Heart right ventricle (tissue), 16 donors: ENCODE results near the gene JAG1. TPM values are rescaled to one million over a fixed set of nuclear protein-coding genes. Genes with fewer than 3 reads are reported as not detected.

ENCODE experiments used
- ATAC-seq, 8 donors: fragments of 200-7000 bp; cut with Tn5 transposase; one replicate each; pipeline ENCODE4 v1.9.1; 2020; ENCODE audit warnings: mild to moderate bottlenecking in 8 of 8, moderate library complexity in 8 of 8, moderate number of reproducible peaks in 1 of 8
- DNase-seq, 2 donors: peaks; one replicate each; pipeline ENCODE4 v3.0.0-alpha.2; 2020
- H3K27ac ChIP-seq, 10 donors: fragments of 200-600 bp; sonication (generic) in 2 of 10; one replicate each; pipeline versions ENCODE4 v1.5.0 to v1.8.0; 2020 to 2022; ENCODE audit warnings: mild to moderate bottlenecking in 3 of 10
- H3K27me3 ChIP-seq, 7 donors: fragments of 200-600 bp; one replicate each; pipeline ENCODE4 v1.8.0; 2021 to 2022; ENCODE audit warnings: mild to moderate bottlenecking in 2 of 7
- H3K36me3 ChIP-seq, 9 donors: fragments of 200-600 bp; sonication (generic) in 1 of 9; one replicate each; pipeline versions ENCODE4 v1.5.0 to v1.8.0; 2020 to 2022; ENCODE audit warnings: mild to moderate bottlenecking in 2 of 9
- H3K4me1 ChIP-seq, 9 donors: fragments of 200-600 bp; sonication (generic) in 1 of 9; one replicate each; pipeline versions ENCODE4 v1.5.0 to v1.8.0; 2020 to 2022; ENCODE audit warnings: mild to moderate bottlenecking in 4 of 9
- H3K4me3 ChIP-seq, 10 donors: fragments of 200-600 bp; sonication (generic) in 2 of 10; one replicate each; pipeline versions ENCODE4 v1.5.0 to v1.8.0; 2020 to 2022; ENCODE audit warnings: mild to moderate bottlenecking in 7 of 10, moderate library complexity in 2 of 10
- H3K9me3 ChIP-seq, 11 donors: fragments of 200-600 bp in 10 of 11; sonication (generic) in 2 of 11; one replicate each; pipeline versions ENCODE4 v1.5.0 to v1.8.0; 2013 to 2022; ENCODE audit warnings: mild to moderate bottlenecking in 2 of 11, control low read depth in 1 of 11, moderate library complexity in 1 of 11
- WGBS, 2 donors: extraction: QIAGEN DNeasy Blood & Tissue Kit; methylation state at CpG; one replicate each; pipeline ENCODE4 v1.1.7; 2013; ENCODE audit warnings: inconsistent platforms in 1 of 2; 5-methylcytosine and 5-hydroxymethylcytosine counted together
- intact Hi-C, 10 donors: fragments of 100-400 bp; cut with DNase I; formaldehyde crosslinking; loops; one replicate each; pipeline versions ENCODE4 v1.11.1 to v1.14.2; 2022
- polyA plus RNA-seq, 2 donors: library from polyadenylated mRNA; stranded (reverse); fragments of 200-250 nt; gene quantifications; one replicate each; pipeline ENCODE4 v1.2.3, GENCODE V29; 2013
- total RNA-seq, 10 donors: library from RNA; stranded (reverse); fragmentation: NEBNext Ultra II Directional in 3 of 10; extraction: Animal tissue kit (Norgen Biotek cat#: 25700) in 3 of 10; gene quantifications; one replicate each; pipeline versions ENCODE4 v1.2.1 to v1.2.4, GENCODE V29; 2021 to 2023
- TF ChIP-seq, protein P1 (sequence below), 9 donors: fragments of 200-600 bp; sonication (generic) in 2 of 9; IDR thresholded peaks; one replicate each; pipeline versions ENCODE4 v1.5.0 to v1.8.0; 2021 to 2022; ENCODE audit warnings: antibody characterized with exemption in 9 of 9, mild to moderate bottlenecking in 5 of 9, moderate library complexity in 1 of 9
- donor health status: Arrhythmogenic right ventricular cardiomyopathy.
- donor health status: ischemic (EF 13 %, LVEDD 7.1; RV severe dilation, severe dysfunction).
- donor health status: healthy with polysubstance abuse.
- donor health status: DM: no; HTN: yes; CAD: no.
- donor health status: DM: no; HTN: no; CAD: no.
- donor health status: ischemic (EF 25% LVEDD 6.9; RV normal size, moderate dysfunction).
- donor health status: ischemic (EF 25% LVEDD 5.7; RV mildly dilated, moderate dysfunction).
- donor health status: healthy.
- donor health status: DM: yes; HTN: yes; CAD: no.
- donor health status: Ischemic cardiomyopathy.
- donor health status: ischemic (EF 35%, LVEDD 5.7; RV mildly dilated, moderate dysfunction).
- donor health status: nonischemic (EF 11% LVEDD 7.7; RV severe dilation, severe dysfunction).
- donor health status: DM: yes; HTN: yes; CAD: no.
- donor health status: PGD.
- donor health status: ischemic (EF 29% LVEDD 5.4; RV normal size, mild dysfunction).
- donor health status: nonischemic (EF 23%, LVEDD 6.1; RV moderate dilation, normal function).

Gene JAG1
- total and polyA plus RNA-seq, 12 donors: 11.1 to 38.2 (median 25.5) TPM

DNA sequence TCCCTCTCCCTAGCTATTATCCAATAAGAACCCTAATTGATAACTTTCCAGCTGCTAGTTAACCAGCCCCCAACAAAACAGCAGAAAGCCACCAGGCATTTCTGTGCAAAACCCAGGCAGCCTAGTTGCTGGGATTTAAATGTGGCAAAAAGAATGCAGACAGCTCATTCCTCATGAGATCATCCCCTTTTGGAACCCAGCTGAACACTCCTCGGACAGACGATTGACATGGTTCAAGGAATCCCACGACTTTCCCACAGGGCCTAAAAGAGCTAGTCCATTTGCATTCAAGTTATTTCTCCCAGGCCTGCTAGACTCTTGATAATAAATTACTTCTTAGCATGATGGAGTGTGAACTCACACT, 24.0 kb downstream of the JAG1 start:
- peaks cover 0 to 100% (median 59%) of the 10 kb centered on the region in 9 donors for H3K36me3 ChIP-seq
- DNase-seq: no peak
- H3K27me3 ChIP-seq: no peaks in the 10 kb centered on the region
- H3K4me1 ChIP-seq: peaks cover 21 to 94% (median 57%) of the 10 kb centered on the region in 9 donors
- 60 to 67% methylated on average over 3 of the region's 3 CpGs for WGBS, 2 donors
- ATAC-seq: no peak
- intact Hi-C loops: loop anchor here in 4 of 10 donors (5.0 to 10.0 kb wide), 4 partner anchors 97 to 625 kb away; no protein-coding TSS in a partner anchor
- TF ChIP-seq, protein P1, sequence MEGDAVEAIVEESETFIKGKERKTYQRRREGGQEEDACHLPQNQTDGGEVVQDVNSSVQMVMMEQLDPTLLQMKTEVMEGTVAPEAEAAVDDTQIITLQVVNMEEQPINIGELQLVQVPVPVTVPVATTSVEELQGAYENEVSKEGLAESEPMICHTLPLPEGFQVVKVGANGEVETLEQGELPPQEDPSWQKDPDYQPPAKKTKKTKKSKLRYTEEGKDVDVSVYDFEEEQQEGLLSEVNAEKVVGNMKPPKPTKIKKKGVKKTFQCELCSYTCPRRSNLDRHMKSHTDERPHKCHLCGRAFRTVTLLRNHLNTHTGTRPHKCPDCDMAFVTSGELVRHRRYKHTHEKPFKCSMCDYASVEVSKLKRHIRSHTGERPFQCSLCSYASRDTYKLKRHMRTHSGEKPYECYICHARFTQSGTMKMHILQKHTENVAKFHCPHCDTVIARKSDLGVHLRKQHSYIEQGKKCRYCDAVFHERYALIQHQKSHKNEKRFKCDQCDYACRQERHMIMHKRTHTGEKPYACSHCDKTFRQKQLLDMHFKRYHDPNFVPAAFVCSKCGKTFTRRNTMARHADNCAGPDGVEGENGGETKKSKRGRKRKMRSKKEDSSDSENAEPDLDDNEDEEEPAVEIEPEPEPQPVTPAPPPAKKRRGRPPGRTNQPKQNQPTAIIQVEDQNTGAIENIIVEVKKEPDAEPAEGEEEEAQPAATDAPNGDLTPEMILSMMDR (IDR thresholded peaks at IDR 0.05): no peak
- H3K4me3 ChIP-seq: no peak overlapping the region
- peak overlapping the region in 8 of 10 donors; percentile 3 to 84 (median 42) for H3K27ac ChIP-seq
- no peaks in the 10 kb centered on the region for H3K9me3 ChIP-seq

DNA sequence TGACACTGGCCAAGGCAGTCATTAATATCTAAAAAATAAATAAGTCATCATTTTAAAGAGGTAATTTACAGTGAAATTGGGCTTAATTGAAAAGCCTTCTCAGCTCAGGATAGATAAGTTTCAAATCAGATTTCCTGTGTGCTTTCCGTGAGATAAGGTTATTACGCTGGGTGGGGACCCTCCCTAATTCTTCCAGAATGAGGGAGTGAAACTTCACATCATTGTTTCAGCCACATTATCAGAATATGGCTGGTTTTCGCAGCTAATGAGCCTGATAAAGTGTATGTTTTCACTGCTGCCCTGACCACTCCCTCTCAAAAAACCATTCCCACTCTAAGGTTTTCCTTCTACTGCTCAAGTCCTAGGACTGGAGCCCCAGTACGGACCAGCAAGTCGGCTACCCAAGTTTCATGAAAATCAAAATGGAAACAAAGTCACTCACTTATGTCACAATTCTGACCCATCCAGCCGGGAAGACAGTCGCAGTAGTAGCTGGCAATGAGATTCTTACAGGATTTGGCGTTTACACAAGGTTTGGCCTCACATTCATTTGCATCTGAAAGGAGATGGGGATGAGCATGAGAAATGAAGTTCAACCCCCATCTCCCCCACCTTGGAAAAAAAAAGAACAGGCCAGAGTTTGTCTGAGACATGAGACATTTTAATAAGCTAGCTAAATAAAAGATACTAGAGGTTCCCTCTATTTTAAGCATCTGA, 24.6 kb downstream of the JAG1 start:
- intact Hi-C loops: loop anchor here in 1 of 10 donors (10.0 kb wide), 1 partner anchor 184 kb away; no protein-coding TSS in a partner anchor
- ATAC-seq (no peak), DNase-seq (no peak)
- Histone ChIP-seq H3K9me3 (no peaks in the 10 kb centered on the region), H3K27me3 (no peaks in the 10 kb centered on the region), H3K4me1 (peaks cover 16 to 94% (median 52%) of the 10 kb centered on the region in 9 donors), H3K4me3 (no peak overlapping the region), H3K36me3 (peaks cover 0 to 100% (median 62%) of the 10 kb centered on the region in 9 donors), H3K27ac (peak overlapping the region in 7 of 10 donors; percentile 16 to 84 (median 34))
- TF ChIP-seq, protein P1 (IDR thresholded peaks at IDR 0.05): no peak
- WGBS, 2 donors: 77 to 90% methylated on average over 8 of the region's 8 CpGs

DNA sequence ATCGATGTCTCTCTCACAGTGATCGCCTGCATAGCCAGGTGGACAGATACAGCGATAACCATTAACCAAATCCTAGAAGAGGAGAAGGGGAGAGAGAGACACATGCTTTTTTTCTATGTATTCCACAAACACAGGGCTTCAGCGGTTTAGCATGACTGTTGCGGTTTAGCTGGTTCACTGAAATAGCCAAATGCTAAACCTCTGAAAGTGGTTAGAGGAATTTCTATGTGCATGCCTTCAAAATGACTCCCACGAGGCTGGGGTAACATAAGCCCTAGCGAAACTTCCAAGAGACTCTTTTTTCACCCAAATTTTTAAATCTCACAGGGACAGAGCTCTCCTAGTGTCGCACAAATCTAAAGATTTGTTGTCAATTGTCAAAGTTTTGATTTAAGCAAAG, 25.1 kb downstream of the JAG1 start:
- Histone ChIP-seq H3K27ac (peak overlapping the region in 5 of 10 donors; percentile 20 to 84 (median 34)), H3K9me3 (no peaks in the 10 kb centered on the region), H3K4me1 (peaks cover 13 to 90% (median 46%) of the 10 kb centered on the region in 9 donors), H3K36me3 (peaks cover 0 to 100% (median 66%) of the 10 kb centered on the region in 9 donors), H3K4me3 (no peak overlapping the region), H3K27me3 (no peaks in the 10 kb centered on the region)
- 86 to 92% methylated on average over 8 of the region's 8 CpGs for WGBS, 2 donors
- TF ChIP-seq, protein P1 (IDR thresholded peaks at IDR 0.05): no peak
- no peak for DNase-seq
- intact Hi-C loops: loop anchor here in 1 of 10 donors (10.0 kb wide), 1 partner anchor 184 kb away; no protein-coding TSS in a partner anchor
- no peak for ATAC-seq

DNA sequence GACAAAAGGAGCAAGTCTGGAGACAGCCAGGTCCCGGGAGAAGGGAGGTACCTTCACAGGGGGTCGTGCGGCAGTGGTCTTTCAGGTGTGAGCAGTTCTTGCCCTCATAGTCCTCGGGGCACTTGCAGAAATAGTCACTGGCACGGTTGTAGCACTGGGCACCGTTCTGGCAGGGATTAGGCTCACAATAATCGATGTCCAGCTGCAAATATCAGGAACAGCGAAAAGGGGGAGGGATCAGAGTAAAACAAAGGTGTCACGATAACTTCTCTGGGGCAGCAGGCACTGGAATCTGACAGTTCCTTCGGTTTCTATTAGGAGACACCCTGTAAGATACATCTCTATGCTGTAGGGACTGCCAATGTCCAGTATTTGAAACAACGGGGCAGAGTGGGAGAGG, 25.9 kb downstream of the JAG1 start:
- peaks cover 0 to 100% (median 74%) of the 10 kb centered on the region in 9 donors for H3K36me3 ChIP-seq
- intact Hi-C loops: loop anchor here in 1 of 10 donors (10.0 kb wide), 1 partner anchor 183 kb away; no protein-coding TSS in a partner anchor
- no peak for DNase-seq
- H3K27me3 ChIP-seq: no peaks in the 10 kb centered on the region
- H3K4me3 ChIP-seq: no peak overlapping the region
- TF ChIP-seq, protein P1 (IDR thresholded peaks at IDR 0.05): no peak
- ATAC-seq: no peak
- peaks cover 9 to 90% (median 42%) of the 10 kb centered on the region in 9 donors for H3K4me1 ChIP-seq
- WGBS, 2 donors: 87% methylated on average over 11 of the region's 11 CpGs
- H3K9me3 ChIP-seq: no peaks in the 10 kb centered on the region
- H3K27ac ChIP-seq: peak overlapping the region in 4 of 10 donors; percentile 2 to 84 (median 28)
